Neutrophil (primary cell): ENCODE results near the gene ZFAND3.

Experiments used
- H3K27ac ChIP-seq: fragments of 200-600 bp; sonication (generic); 2 replicates; pipeline ENCODE4 v1.5.1; 2016; ENCODE audit warnings: mild to moderate bottlenecking, moderate library complexity
- H3K27me3 ChIP-seq: fragments of 200-600 bp; sonication (generic); 2 replicates; pipeline ENCODE4 v1.6.0; 2016; ENCODE audit warnings: mild to moderate bottlenecking
- H3K36me3 ChIP-seq: fragments of 200-600 bp; sonication (generic); 2 replicates; pipeline ENCODE4 v1.5.1; 2017
- H3K4me1 ChIP-seq, 2 experiments: fragments of 200-600 bp in 1 of 2; sonication (generic) in 1 of 2; 1 replicate in 1 of 2; 2 replicates in 1 of 2; pipeline versions ENCODE4 v1.5.1 to v1.6.1; 2013 to 2016; ENCODE audit warnings: low read depth in 1 of 2, low read length in 1 of 2, mild to moderate bottlenecking in 1 of 2, moderate library complexity in 1 of 2; ENCODE audit not compliant: control insufficient read depth in 1 of 2, insufficient read depth in 1 of 2
- H3K4me3 ChIP-seq, 2 experiments: fragments of 200-600 bp in 1 of 2; sonication (generic) in 1 of 2; 1 replicate in 1 of 2; 2 replicates in 1 of 2; pipeline ENCODE4 v1.5.1; 2013 to 2016; ENCODE audit warnings: low read depth in 1 of 2, low read length in 1 of 2, mild to moderate bottlenecking in 1 of 2, moderate library complexity in 1 of 2
- H3K9me3 ChIP-seq: fragments of 200-600 bp; sonication (generic); 2 replicates; pipeline ENCODE4 v1.5.1; 2016
- TF ChIP-seq, protein P1 (sequence below): fragments of 200-600 bp; sonication (generic); IDR thresholded peaks from 2 replicates; pipeline ENCODE4 v1.5.1; 2016; ENCODE audit warnings: antibody characterized with exemption

The ZFAND3 gene

DNA sequence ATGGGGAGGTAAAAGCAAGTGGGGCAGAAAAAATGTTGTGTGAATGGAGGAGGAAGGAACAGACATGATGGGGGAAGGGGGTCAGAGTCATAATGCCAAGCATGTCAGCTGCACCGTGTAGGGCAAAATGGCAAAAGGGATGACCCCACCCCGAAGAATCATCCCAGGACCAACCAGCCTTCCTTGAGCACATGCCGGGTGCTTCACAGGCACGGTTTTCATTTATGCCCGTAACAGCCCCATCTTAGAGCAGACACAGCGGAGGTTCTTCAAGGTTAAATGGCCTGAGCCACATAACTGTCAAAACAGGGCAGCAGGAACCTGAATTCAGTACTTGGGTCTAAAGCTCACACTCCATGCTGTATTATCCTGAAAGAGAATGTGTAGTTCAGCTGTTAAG is 322.2 kb downstream of the ZFAND3 start:
- no peak overlapping the region for H3K27ac ChIP-seq
- TF ChIP-seq, protein P1, sequence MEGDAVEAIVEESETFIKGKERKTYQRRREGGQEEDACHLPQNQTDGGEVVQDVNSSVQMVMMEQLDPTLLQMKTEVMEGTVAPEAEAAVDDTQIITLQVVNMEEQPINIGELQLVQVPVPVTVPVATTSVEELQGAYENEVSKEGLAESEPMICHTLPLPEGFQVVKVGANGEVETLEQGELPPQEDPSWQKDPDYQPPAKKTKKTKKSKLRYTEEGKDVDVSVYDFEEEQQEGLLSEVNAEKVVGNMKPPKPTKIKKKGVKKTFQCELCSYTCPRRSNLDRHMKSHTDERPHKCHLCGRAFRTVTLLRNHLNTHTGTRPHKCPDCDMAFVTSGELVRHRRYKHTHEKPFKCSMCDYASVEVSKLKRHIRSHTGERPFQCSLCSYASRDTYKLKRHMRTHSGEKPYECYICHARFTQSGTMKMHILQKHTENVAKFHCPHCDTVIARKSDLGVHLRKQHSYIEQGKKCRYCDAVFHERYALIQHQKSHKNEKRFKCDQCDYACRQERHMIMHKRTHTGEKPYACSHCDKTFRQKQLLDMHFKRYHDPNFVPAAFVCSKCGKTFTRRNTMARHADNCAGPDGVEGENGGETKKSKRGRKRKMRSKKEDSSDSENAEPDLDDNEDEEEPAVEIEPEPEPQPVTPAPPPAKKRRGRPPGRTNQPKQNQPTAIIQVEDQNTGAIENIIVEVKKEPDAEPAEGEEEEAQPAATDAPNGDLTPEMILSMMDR = no peak
- no peaks in the 10 kb centered on the region for H3K4me1 ChIP-seq
- H3K4me3 ChIP-seq = no peak overlapping the region
- H3K27me3 ChIP-seq = no peaks in the 10 kb centered on the region
- peaks cover 29% of the 10 kb centered on the region for H3K36me3 ChIP-seq
- no peaks in the 10 kb centered on the region for H3K9me3 ChIP-seq

DNA sequence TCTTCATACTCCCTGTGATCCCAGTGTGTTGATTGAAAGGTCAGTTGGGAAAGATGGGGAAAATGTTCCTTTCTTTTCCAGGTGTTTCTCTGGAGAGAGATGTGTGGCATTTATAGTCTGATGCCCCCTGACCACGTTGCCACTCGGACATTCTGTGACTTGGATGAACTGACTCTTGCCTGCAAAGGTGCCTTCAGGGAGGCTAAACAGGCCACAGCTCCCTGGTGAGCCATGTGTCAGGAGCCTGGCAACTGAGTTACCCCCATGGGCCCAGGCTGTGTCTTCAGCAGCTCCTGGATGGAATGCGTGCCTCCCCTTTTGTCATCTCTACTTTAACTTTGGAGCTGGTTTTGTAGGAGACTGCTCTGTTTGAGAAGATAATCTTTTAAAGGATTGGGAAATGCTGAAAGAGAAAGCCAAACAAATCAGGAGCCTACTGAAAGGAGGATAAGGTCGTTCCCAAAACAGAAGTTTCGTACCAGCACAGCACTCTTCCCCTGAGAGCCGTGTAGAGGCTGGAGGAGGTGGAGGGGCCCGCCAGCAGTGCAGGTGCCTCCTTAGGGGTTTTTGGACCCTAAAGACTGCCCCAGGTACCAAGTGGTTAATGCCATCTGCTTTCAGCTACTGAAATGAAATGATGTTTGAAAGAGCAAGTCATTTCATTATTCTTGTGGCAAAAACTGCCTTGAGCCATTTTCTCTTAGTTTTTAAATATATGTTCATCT is 322.8 kb downstream of the ZFAND3 start:
- Histone ChIP-seq H3K27ac (no peak overlapping the region), H3K27me3 (no peaks in the 10 kb centered on the region), H3K4me3 (no peak overlapping the region), H3K4me1 (no peaks in the 10 kb centered on the region), H3K36me3 (peaks cover 29% of the 10 kb centered on the region), H3K9me3 (no peaks in the 10 kb centered on the region)
- TF ChIP-seq, protein P1 = no peak

DNA sequence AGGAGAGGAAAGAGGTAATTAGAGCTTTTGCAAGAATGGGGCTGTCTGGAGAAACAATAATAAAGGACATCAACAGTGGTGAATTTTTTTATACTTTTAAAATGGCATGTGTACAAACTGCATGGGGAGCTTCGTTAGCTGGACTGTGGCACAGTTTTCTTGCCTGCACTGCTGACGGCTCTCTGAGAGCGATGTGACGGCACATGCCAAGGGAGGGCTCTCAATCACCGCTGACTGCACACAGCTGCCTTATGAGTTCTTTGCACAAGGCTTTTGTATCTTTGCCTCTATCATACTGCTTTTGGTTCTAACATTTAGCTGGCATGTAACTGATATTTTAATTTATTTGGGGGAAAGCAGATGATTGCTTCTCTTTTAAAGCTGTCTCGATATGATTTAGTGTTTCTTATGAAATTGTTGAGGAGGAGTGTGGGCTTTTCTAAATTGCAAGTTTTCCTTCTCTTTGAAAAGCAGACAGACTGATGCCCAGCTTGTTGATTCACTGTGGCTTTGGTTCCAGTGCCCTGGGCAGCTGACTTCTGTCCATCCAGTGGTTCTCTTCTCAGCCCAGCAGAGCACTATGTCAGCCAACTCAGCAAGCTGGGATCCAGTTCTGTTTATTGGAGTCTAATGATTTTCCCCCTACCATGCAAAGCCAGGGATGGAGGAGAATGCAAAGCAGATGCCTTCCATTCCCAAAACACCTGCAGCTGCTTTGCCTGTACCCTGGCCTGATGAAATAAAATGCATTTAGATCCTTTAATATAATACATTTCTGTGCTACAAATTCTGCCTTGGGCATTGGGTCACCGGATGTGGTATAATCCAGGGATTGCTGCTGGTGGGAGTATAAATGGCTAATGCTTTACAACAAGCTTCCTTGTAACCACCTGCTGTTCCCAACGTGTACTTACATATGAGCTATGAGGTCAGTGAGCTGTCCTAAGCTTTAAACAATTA is 323.9 kb downstream of the ZFAND3 start:
- no peak overlapping the region for H3K27ac ChIP-seq
- no peaks in the 10 kb centered on the region for H3K9me3 ChIP-seq
- H3K4me3 ChIP-seq = no peak overlapping the region
- TF ChIP-seq, protein P1 = no peak
- no peaks in the 10 kb centered on the region for H3K27me3 ChIP-seq
- no peaks in the 10 kb centered on the region for H3K4me1 ChIP-seq
- peaks cover 30% of the 10 kb centered on the region for H3K36me3 ChIP-seq

DNA sequence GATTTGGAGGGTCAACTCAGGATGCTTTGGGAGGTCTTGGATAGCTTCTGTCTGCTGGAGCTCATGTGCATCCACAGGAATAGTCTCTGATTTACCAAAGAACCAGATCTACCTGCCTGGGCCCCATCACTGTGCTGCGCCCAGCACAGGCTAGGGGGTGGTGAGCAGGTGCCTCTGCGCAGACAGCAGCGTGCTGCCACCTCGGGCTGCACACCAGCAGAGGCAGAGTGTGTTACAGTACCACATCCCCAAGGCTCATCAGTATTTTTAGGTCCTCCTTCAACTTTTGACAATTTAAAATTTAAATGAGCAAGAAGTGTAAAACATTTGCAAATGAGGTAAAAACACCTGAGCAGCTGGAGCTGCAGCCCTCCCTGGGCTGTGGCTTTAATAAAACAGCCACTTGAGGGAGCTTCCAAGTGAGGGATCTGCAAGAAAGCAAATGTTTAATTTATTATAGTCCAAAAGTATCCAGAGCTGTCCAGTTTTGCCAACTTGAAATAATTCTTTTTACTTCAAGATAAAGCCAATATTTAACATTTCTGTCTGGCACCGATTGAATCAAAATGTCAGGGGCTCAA is 324.9 kb downstream of the ZFAND3 start:
- H3K27ac ChIP-seq = no peak overlapping the region
- H3K4me3 ChIP-seq = no peak overlapping the region
- no peaks in the 10 kb centered on the region for H3K4me1 ChIP-seq
- TF ChIP-seq, protein P1 = no peak
- no peaks in the 10 kb centered on the region for H3K27me3 ChIP-seq
- H3K36me3 ChIP-seq = peaks cover 36% of the 10 kb centered on the region
- no peaks in the 10 kb centered on the region for H3K9me3 ChIP-seq

DNA sequence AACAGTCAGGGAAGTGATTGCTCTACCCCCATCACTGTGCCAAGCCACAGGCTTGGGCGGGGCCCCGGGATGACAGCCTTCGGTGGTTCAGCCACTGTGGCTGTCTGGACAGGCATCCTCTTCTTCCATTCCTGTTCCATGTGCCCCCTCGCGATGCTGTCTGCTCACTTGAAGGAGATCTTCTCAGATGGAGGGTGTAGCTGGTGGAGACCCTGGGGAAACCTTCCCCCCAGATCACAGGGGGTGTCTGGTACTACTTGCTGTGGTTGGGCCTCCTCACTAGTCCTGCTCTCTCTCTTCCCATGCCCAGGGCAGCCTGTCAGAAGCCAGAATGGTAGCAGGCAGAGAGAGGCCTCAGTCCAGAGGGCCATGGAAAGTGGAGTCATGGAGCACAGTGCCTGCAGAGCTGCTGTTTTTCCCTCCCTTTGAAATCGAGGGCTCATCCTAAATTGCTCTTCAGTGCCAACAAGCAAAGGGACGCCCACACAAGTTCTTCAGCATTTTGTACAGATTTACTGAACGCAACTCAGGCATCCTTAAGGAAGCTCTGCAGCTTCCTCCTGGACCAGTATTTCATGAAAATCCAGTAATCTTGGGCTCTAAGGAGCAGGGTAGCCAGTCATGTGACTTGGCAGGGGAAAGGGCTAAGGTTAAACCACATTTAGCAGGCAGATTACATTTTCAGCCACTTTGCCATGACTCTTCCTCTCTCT is 326.6 kb downstream of the ZFAND3 start:
- TF ChIP-seq, protein P1 = no peak
- H3K27ac ChIP-seq = no peak overlapping the region
- no peaks in the 10 kb centered on the region for H3K27me3 ChIP-seq
- no peak overlapping the region for H3K4me3 ChIP-seq
- no peaks in the 10 kb centered on the region for H3K4me1 ChIP-seq
- no peaks in the 10 kb centered on the region for H3K9me3 ChIP-seq
- peaks cover 48% of the 10 kb centered on the region for H3K36me3 ChIP-seq
